Measurements from ENCODE around the gene LIN28B. TPM values are rescaled to one million over a fixed set of nuclear protein-coding genes. Genes with fewer than 3 reads are reported as not detected.

Gene LIN28B
- polyA plus RNA-seq, 1 donor from 2014 or later = 19.1 TPM

DNA sequence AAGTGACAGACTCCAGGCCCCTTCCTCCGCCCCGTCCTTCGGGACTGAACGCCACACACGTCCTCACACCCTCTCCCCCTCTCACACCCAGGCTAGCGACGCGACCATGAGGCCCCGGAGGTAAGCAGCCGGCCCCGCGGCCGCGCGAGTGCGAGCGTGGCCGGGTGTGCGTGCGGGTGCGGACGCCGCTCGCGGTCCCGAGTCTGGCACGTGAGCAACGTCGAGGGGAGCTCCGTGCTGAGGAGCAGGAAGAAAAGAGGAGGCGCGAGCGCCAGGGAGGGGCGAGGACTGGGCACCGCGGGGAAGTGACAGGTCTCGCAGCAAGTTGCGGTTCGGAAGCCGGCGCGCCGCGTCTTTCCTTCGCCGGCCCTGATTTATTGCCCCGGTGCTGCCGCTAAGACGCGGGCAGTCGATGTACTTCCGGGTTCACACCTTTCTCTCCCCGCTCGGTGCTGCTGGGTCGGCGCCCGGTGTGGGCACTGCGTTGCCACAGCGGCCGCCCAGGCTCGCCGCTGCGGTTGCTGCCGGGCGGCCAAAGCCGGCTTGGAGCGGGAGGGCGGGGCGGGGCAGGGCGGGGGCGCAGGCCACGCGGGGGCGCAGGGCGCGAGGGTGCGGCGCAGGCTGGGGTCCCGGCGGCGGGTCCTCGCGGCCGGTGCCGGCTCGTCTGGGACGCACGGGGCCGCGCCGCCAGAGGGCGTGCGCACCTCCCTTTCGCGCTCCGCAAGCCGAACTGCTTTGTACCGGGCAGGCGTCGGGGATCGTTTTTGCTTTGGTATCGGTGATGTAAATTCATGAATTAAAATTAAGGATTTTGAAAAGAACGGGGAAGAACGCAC is 15.8 kb upstream of the LIN28B start (continued):
- TF ChIP-seq, protein P1, sequence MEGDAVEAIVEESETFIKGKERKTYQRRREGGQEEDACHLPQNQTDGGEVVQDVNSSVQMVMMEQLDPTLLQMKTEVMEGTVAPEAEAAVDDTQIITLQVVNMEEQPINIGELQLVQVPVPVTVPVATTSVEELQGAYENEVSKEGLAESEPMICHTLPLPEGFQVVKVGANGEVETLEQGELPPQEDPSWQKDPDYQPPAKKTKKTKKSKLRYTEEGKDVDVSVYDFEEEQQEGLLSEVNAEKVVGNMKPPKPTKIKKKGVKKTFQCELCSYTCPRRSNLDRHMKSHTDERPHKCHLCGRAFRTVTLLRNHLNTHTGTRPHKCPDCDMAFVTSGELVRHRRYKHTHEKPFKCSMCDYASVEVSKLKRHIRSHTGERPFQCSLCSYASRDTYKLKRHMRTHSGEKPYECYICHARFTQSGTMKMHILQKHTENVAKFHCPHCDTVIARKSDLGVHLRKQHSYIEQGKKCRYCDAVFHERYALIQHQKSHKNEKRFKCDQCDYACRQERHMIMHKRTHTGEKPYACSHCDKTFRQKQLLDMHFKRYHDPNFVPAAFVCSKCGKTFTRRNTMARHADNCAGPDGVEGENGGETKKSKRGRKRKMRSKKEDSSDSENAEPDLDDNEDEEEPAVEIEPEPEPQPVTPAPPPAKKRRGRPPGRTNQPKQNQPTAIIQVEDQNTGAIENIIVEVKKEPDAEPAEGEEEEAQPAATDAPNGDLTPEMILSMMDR (IDR thresholded peaks at IDR 0.05; ENCODE audit: poor library complexity, severe bottlenecking) = peak; percentile 81
- TF ChIP-seq POLR2AphosphoS5 (IDR thresholded peaks at IDR 0.05) = peak; percentile 72

DNA sequence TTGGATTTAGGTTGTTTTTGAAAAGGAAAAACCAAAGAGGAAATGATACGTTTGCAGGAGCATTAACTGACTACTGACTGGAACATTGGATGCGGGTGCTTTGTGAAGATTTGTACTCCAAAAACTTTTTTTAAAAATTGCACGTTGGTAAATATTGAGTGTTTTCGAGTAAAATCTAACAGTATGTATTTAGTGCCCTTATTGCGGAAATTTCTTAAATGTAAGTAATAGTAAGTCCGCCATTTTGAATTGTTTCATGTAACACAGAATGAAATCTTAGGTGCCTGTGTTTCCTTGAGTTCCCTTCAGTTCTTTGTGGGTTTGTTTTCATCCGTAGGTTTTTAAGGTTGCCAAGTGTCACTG is 15.2 kb upstream of the LIN28B start:
- H3K79me2 ChIP-seq (replicated peaks; ENCODE audit: insufficient read depth, low read length) = peaks cover 52% of the 10 kb centered on the region
- no peaks in the 10 kb centered on the region for H3K27me3 ChIP-seq (ENCODE audit: insufficient read depth, low read depth, low read length)
- H2AFZ ChIP-seq (ENCODE audit: low read depth, low read length) = peak overlapping the region; percentile 83
- peak overlapping the region; percentile 84 for H3K4me3 ChIP-seq (ENCODE audit: low read length)
- no peaks in the 10 kb centered on the region for H4K20me1 ChIP-seq (ENCODE audit: insufficient read depth)
- H3K9ac ChIP-seq (ENCODE audit: low read length) = peak overlapping the region; percentile 90
- peak overlapping the region; percentile 94 for H3K27ac ChIP-seq (ENCODE audit: low read length)
- peak overlapping the region; percentile 88 for H3K4me2 ChIP-seq (ENCODE audit: low read length)
- no peaks in the 10 kb centered on the region for H3K9me3 ChIP-seq (ENCODE audit: low read length)
- no peaks in the 10 kb centered on the region for H3K36me3 ChIP-seq (ENCODE audit: insufficient read depth, low read length)
- H3F3A ChIP-seq (ENCODE audit: insufficient read depth, low read length, poor library complexity, severe bottlenecking) = no peaks in the 10 kb centered on the region
- H3K9me2 ChIP-seq (ENCODE audit: insufficient read depth, low read length) = no peaks in the 10 kb centered on the region
- TF ChIP-seq SMC3 (conservative IDR thresholded peaks at IDR 0.05; ENCODE audit: poor library complexity) (peak; percentile 11), MXI1 (conservative IDR thresholded peaks at IDR 0.05; ENCODE audit: poor library complexity, severe bottlenecking) (no peak)
- TF ChIP-seq, protein P1 (IDR thresholded peaks at IDR 0.05; ENCODE audit: poor library complexity, severe bottlenecking) = peak; percentile 13

DNA sequence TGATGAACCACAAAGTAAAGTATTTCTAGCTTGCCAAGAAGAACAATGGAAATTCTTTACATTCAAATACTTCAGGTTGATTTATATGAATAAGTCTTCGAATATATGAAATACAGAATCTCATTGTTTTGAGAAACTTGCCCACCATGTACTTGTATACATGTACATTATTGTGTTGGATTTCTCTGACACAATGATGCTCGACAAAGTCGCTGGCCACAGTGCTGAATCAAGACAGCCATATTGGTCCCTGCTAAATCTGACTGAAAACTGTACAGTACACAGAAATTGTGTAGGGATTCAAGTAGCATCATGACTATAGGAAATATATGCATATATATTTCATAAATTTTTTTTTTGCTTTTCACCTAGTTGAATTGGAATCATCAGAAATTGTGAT is 13.1 kb upstream of the LIN28B start:
- no peaks in the 10 kb centered on the region for H4K20me1 ChIP-seq (ENCODE audit: insufficient read depth)
- H3K4me3 ChIP-seq (ENCODE audit: low read length) = peak overlapping the region; percentile 84
- no peaks in the 10 kb centered on the region for H3K9me3 ChIP-seq (ENCODE audit: low read length)
- peak overlapping the region; percentile 56 for H3K27ac ChIP-seq (ENCODE audit: low read length)
- TF ChIP-seq, protein P2, sequence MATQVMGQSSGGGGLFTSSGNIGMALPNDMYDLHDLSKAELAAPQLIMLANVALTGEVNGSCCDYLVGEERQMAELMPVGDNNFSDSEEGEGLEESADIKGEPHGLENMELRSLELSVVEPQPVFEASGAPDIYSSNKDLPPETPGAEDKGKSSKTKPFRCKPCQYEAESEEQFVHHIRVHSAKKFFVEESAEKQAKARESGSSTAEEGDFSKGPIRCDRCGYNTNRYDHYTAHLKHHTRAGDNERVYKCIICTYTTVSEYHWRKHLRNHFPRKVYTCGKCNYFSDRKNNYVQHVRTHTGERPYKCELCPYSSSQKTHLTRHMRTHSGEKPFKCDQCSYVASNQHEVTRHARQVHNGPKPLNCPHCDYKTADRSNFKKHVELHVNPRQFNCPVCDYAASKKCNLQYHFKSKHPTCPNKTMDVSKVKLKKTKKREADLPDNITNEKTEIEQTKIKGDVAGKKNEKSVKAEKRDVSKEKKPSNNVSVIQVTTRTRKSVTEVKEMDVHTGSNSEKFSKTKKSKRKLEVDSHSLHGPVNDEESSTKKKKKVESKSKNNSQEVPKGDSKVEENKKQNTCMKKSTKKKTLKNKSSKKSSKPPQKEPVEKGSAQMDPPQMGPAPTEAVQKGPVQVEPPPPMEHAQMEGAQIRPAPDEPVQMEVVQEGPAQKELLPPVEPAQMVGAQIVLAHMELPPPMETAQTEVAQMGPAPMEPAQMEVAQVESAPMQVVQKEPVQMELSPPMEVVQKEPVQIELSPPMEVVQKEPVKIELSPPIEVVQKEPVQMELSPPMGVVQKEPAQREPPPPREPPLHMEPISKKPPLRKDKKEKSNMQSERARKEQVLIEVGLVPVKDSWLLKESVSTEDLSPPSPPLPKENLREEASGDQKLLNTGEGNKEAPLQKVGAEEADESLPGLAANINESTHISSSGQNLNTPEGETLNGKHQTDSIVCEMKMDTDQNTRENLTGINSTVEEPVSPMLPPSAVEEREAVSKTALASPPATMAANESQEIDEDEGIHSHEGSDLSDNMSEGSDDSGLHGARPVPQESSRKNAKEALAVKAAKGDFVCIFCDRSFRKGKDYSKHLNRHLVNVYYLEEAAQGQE (IDR thresholded peaks at IDR 0.05; ENCODE audit: borderline replicate concordance) = peak; percentile 93
- no peak for TF ChIP-seq RAD21 (conservative IDR thresholded peaks at IDR 0.05)
- no peak overlapping the region for H2AFZ ChIP-seq (ENCODE audit: low read depth, low read length)
- H3K9me2 ChIP-seq (ENCODE audit: insufficient read depth, low read length) = no peaks in the 10 kb centered on the region
- H3K4me2 ChIP-seq (ENCODE audit: low read length) = peak overlapping the region; percentile 88
- H3K27me3 ChIP-seq (ENCODE audit: insufficient read depth, low read depth, low read length) = no peaks in the 10 kb centered on the region
- H3K36me3 ChIP-seq (ENCODE audit: insufficient read depth, low read length) = no peaks in the 10 kb centered on the region
- H3K9ac ChIP-seq (ENCODE audit: low read length) = peak overlapping the region; percentile 51
- no peaks in the 10 kb centered on the region for H3F3A ChIP-seq (ENCODE audit: insufficient read depth, low read length, poor library complexity, severe bottlenecking)
- peaks cover 69% of the 10 kb centered on the region for H3K79me2 ChIP-seq (replicated peaks; ENCODE audit: insufficient read depth, low read length)

All from neural cell (in vitro differentiated cells).